AG08395 (cell line): Measurements from ENCODE around the gene AAR2.

Experiments
- DNase-seq: peaks from one replicate; pipeline ENCODE4 v3.0.0; 2012; ENCODE audit warnings: mixed read lengths, low spot score

AAR2 gene

DNA sequence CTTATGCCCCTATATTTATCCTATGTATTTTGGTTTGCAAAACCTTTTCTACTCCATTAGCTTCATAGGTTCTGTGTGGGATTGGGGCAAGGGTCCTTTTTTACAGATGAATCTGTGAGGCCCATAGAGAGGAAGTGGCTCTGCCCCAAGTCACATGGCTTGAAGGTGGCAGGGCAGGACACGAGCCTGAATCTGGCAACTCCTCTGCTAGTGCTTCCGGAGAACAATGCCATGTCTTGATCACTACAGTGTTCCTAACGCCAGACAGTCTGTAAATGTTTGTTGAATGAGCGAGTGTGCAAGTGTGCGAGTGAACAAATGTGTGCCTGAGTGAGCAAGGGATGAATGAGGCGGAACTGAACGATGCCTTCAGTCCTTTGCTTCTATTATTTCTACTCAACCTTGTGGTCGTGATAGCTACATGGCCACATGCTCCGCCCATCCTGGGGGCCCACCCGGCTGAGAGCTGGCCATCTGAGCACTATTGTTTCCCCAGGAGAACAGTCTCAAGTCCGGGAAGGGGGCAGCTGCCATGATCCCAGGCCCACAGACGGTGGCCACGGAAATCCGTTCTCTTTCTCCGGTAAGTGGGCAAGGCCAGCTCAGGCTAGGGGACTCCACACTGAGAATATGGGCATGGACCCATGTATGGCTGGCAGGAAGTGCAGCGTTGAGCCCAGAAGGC is 17.8 kb upstream of the AAR2 start:
- DNase-seq = no peak

DNA sequence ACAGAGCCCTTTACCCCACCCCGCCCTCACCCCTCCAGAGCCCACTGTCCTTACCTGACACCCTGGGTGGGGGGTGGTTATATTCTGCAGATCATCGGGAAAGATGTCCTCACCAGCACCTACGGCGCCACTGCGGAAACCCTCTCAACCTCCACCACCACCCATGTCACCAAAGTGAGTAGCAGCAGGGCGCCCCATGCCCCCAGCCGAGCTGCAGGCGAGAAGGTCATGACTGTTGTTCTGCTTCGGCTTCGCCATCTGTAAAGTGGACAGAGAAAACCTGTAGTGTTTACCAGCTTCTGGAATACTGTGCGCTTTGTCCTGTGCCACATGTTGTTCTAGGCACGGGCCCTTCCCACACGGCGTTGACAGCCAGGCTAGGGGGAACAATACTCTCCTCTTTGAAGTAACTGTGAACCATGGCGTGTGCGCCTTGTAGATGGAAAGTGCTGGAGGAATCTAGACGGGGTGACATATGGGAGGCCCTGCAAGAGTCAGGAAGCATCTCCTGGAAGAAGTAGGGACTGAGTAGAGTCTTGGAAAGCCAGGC is 16.5 kb upstream of the AAR2 start:
- no peak for DNase-seq

DNA sequence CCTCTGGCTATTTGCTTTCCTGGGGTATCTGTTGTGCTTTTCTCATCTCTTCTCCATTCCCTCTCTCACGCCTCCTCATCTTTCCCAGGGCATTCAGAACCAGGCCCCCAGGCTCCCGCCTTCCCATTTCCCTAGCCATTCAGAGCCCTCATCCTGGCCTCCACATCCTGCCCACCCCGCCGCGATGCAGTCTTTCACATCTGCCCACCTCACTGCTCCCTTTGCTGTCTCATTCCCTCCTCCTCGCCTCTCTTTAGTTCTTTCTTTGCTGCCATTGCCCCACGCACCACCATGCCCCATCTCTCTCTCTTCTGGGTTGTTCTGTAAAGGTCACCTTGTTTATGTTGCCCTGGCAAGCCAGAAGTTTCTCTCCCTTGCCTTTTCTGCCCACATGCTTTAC is 10.6 kb upstream of the AAR2 start:
- no peak for DNase-seq

DNA sequence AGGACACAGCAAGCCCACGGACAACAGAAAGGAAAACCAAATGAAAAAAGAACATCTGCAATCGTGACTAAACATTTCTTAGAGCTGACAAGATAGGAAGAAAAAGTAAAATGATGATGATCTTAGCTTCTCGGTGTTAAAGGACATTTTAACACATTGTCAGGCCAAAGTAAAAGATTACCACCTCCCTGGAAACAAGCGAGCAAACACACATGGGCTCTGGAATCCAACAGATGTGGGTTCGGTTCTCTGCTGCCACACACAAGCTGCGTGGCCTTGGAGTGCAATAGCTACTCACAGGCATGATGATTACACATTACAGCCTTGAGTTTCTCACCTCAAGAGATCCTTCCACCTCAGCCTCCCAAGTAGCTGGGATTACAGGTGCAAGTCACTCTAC is 7.5 kb upstream of the AAR2 start:
- DNase-seq = no peak

DNA sequence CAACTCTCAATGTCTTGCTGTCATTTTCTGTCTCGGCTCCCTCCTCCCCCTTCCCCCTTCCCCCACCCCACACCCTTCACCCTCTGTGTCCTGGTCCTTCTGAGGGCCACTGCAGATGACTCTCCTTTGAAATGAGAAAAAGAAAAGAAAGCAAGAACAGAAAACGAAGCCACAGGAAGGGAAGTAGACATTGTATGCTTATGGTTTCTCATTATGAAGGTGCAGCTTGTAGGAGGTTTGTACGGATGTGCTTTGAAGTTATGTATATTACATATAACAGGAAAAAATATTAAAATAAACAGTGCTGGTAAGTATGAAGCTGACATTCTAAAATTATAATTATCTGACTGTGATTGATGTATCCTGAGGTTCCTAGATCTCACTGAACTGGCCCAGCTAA is 6.3 kb upstream of the AAR2 start:
- no peak for DNase-seq

DNA sequence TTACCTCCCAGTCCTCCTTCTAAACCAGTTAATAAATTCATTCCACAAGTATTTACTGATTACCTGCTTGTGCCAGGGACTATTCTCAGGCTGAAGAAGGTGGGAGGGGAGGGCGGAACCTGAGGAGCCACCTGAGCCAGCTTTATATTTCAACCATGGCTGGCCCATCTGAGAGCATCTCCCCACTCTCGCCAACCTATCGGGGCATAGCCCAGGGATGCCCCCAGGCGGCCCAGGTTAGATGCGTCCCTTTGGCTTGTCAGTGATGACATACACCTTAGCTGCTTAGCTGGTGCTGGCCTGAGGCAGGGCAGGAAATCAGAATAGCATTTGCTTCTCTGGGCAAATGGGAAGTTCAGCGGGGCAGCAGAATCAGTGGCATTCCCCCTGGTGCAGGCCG is 4.9 kb upstream of the AAR2 start:
- no peak for DNase-seq

DNA sequence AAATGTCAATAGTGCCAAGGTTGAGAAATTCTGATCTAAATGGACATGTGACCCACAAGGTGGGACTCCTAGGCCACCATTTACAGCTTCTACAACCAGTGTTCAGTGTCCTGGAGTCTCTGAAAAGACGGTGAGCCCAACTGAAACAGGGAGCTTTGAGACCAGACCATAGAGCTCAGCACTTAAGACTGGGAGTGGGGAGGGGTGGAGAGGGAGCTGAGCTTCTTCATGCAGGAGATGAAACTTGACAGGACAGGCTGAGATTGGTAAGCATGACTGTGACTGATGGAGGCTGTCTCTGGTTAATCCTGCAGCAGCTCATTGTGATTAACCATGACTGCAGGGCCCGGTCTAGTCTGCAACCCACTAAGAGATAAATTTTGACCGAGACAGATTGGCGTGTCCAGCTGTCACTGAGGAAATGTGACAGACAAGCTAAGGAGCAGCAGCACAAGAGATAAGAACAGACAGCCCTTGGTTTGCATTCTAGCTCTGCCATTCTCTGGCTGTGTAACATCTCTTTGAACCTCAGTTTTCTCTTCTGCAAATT is 1.4 kb upstream of the AAR2 start:
- no peak for DNase-seq

DNA sequence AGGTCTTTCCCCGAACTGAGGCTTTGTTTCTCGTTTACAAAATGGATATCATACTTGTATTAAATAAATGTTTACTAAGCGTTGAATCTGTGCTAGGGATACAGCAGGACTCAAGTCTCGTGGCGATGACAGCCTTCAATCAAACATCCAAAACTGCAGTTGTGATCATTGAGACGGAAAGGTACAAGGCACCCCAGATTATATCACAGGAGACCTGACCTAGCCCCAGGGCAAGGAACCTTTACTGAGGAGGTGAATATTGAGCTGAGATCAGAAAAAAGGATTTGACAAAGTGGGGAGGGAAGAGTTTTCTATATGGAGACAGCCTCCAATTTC is 476 bp downstream of the AAR2 start:
- no peak for DNase-seq

DNA sequence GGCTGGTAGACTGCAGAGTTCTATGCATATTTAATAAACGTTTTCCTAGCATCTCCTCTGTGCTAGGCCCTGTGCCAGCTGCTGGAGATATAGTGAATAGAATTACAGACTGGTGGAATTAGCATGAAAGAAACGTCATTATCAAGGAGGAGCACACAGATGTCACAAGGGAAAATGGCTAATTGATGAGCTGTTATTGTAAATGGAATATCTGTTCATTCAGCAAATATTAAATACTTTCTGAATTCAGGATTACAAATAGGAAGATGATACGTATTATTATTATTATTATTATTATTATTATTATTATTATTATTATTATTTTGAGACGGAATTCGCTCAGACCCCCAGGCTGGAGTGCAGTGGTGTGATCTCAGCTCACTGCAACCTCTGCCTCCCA is 1.2 kb downstream of the AAR2 start:
- DNase-seq = no peak

DNA sequence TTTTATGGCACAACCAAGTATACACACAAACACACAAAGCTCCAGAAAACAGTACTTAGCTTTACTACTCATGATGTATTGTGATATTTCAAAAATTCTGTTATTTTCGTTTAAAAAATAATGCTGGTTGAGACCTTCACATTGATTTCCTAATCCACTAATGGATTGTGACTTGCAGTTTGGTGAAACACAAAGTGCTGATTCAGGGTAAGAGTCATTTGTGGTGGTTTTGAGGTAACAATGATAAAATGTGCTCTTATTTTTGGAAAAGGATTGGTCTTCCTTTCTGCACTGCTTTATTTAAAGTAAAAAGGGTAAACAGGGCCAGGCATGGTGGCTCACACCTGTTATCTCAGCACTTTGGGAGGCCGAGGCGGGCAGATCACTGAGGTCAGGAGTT is 1.9 kb downstream of the AAR2 start:
- no peak for DNase-seq

DNA sequence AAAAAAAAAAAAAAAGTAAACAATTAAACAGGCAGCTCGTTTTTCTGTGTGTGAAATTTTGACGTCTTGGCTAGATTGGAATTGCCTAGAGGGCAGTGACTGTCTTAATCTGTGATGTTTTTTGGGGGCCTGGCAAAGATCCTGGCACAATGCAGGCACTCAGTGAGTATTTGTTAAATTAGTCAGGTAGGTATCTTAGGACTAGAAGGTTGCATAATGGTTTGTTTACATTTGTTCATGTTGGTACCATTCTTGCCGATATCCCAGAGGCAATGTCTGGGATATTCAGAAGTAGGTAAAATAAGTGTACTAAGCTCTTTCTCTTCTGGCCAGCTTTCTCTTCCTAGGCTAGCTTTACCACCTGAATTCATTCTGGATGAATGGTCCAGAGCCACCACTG is 2.5 kb downstream of the AAR2 start:
- DNase-seq = no peak

DNA sequence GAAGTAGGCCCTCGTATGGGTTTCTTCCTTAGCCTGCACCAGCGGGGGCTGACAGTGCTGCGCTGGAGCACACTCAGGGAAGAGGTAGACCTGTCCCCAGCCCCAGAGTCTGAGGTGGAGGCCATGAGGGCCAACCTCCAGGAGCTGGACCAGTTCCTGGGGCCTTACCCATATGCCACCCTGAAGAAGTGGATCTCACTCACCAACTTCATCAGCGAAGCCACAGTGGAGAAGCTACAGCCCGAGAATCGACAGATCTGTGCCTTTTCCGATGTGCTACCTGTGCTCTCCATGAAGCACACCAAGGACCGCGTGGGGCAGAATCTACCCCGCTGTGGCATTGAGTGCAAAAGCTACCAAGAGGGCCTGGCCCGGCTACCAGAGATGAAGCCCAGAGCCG is 3.8 kb downstream of the AAR2 start:
- no peak for DNase-seq

DNA sequence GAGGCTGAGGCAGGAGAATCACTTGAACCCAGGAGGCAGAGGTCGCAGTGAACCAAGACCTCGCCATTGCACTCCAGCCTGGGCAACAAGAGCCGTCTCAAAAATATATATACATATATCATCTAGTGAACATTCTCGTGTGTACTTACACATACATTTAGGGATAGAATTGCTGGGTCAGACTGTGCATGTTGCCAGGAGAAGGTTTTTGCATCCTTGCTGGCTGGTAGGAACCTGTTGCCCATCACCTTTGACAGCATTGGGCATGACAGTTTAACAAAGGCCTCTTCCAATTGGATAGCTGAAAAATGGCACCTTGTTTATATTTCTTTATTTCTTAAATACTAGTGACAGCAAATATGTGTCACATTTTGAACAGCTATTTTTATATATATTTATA is 5.4 kb downstream of the AAR2 start:
- DNase-seq = no peak

DNA sequence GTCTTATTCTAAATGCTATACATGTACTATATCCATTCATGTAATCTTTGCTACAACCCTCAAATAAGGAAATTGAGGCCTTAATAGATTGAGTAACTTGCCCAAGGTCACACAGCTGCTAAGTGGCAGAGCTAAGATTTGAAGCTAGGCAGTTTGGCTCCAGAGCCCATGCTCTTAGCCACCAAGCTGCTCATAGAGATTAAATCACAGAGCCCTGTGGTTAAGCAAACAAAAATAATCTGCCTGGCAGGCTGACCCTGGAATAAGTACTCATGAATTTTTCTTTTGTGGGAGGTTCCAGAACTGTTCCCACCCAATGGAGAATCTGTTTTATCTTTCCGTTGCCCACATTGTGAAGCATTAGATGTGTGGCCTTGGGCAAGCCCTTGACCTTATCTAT is 7.4 kb downstream of the AAR2 start:
- no peak for DNase-seq

DNA sequence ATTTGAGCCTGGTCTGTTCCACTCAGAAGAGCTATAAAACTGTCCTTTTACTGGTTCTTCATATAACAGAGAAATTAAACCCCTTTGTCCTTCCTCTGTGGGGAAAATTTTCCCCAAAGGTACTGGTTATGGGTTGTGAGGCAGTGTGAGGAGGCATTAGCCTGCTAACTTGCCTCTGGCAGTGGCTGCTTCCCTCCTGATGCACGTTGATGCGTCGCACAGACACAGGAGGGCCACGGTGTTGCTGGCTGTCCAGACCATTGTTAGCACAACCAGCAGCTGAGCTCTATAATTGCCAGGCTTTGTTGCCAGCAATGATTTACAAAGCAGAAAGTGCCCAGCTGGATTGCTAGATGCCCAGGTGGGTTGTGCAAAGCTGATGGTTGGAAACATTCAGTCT is 10.1 kb downstream of the AAR2 start:
- no peak for DNase-seq

DNA sequence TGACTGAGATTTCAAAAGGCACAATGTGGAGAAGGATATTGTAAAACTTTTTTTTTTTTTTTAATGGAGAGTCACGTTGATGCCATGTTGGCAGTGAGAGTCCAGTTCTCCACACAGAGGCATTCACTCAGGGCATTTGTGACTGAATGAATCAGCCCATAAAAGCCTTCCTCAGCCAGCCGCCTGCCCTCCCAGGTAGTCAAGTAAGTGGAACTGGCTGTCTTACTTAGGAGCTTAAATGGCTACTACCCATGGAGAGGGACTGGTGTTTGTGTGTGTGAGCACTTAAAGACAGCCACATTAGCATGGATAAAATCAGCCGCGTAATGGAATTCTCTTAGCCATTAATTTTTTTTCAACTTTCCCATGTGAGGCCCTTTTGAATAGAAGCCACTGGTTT is 12.6 kb downstream of the AAR2 start:
- no peak for DNase-seq

DNA sequence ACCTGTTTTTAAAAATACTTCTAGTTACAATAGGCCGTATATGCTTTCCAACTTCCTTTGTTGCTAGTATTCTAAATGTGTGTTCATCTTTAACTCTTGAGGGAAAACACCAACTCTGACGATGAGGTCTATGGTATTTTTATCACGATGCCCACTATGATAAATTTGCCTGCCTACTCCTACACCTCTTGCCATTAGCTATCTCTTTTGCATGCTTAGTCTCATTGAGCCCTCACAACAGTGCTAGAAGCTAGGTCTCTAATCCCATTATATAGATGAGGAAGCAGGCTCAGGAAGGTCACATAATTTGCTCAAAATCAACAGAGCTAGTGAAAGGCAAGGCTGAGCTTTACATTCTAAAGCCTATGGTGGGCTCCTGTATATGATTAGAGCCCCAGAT is 13.2 kb downstream of the AAR2 start:
- DNase-seq = no peak

DNA sequence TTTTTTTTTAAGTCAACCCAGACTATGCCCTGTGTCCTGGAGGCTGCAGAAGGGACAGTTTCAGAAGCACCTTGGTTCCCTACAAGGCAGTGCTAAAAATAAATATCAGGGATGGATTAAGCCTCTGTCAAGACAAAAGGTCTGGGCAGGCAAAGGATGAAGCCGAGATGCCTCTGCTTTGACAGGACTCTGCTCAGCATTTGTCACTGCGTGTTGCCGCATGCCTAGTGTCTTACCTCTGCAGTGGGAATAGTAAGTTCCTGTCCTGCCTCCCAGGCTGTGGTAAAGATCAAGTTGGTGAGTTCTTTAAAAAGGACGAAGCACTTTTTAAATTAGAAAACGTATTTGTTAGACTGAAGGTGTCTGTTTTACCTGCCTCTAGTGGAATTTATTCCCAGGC is 15.1 kb downstream of the AAR2 start:
- no peak for DNase-seq

DNA sequence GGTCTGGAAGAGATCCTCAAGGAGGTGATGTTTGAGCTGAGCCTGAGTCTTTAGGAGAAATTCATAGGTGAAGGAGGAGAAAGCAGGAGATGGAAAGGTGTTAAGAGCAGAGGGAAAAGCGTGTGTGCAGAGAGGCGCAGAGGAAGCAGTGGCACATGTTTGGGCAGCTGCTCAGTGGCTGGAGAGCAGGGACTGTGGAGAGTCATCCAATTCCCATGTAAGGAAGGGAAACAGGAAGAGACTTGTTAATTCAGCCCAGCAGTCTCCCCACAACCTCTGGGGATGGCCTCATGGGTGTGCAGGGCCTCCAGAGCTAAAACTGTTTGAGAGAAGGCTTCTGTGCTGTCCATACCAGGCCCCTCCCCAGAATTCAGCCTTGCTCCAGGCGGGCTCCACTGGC is 16.2 kb downstream of the AAR2 start:
- no peak for DNase-seq

DNA sequence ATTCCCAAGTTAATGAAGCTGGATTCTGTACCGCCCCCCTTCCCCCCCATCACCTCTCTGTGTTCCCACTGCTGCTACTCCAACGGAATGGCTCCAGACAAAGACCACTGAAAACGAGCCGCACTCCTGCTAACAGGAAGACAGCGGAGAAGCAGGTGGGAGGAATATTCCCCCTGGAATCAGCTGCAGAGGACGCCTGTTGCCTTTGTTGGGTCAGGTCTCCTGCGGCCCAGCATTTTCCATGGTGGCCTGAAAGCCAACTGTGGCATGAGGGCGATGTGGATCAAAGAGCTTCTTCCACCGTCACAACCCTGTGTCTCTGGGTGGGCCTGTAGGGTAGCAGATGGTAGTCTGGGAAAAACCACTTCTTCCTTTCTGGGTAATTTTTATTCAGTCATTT is 16.8 kb downstream of the AAR2 start:
- no peak for DNase-seq

DNA sequence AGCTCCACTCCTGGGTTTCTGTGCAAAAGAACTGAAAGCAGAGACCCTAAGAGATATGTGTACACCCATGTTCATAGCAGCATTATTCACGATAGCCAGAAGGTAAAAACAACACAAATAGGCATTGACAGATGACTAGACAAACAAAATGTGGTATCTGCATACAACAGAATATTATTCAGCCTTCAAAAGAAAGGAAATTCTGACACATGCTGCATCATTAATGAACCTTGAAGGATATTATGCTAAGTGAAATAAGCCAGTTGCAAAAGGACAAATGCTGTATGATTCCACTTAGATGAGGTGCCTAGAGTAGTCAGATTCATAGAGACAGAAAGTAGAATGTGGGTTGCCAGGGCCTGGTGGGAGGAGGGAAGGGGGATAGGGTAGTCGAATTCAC is 17.8 kb downstream of the AAR2 start:
- DNase-seq = no peak

DNA sequence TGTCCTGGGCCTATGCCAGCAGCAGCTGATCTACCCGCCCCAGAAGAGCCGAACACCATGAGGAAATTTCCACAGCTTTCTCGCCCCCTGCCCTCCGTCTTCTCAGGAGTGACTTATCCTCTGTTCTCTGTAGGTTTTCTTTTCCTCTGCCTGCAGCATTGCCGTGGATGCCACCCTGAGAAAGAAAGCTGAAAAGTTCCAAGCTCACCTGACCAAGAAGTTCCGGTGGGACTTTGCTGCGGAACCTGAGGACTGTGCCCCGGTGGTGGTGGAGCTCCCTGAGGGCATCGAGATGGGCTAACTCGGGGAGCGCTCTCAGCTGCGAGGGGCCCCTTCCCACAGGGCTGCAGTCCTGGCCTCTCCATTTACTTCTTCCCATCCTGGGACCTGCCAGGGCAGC is 19.2 kb downstream of the AAR2 start:
- no peak for DNase-seq

DNA sequence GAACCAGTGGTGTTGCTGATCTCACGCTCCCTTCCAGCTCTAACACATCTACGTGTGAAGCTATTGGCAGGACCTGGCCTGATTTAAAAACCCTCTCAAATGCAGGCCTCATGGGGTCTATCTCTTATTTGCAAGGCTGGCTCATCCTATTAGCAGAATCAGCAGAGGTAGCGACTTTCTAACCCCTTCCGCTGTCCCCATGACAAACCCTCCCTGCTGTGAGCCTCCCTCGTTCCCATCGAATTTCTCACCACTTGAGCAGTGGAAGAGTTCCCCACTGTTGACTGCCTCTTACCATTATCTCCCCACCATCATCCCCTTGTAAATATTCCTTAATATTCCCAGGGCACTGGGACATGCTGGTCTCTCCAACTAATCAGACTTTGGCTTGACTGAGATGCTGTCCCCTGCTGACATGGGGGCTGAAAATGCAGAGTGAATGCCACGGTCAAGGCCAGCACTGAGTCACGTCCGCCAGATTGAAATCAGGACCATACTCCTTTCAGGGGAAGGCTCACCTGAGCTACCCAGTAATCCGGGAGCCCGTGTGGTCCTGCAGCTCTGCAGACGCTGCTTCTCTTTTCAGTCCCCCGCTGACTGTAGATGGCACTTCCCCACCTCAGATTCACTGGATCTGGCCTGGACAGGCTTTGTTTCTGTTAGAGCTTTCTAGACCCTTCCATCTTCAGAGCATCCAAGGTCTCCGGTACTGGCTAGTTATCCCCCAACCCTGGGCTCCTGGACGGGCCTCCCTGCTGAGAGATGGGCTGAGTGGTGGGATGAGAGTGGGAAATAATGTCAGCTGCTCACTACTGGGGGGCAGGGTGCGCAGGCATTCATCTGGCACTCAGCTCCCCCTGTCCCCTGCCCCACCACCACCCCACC is 23.1 kb downstream of the AAR2 start:
- no peak for DNase-seq
